Transverse colon (tissue), 4 donors: Measurements from ENCODE around the gene SLC25A17. TPM values are rescaled to one million over a fixed set of nuclear protein-coding genes. Genes with fewer than 3 reads are reported as not detected.

Experiments
- DNase-seq: peaks from one replicate; pipeline ENCODE4 v3.0.0-alpha.2; 2019
- H3K27ac ChIP-seq, 4 donors: fragments of 200-600 bp; sonication (generic); 2 replicates each; pipeline ENCODE4 v1.5.1; 2016 to 2018; ENCODE audit warnings: inconsistent platforms in 4 of 4
- H3K27me3 ChIP-seq: fragments of 200-600 bp; sonication (generic); 2 replicates; pipeline ENCODE4 v1.5.1; 2017; ENCODE audit warnings: inconsistent platforms
- H3K36me3 ChIP-seq, 4 donors: fragments of 200-600 bp; sonication (generic); 2 replicates each; pipeline ENCODE4 v1.5.1; 2017 to 2019; ENCODE audit warnings: inconsistent platforms in 4 of 4
- H3K4me1 ChIP-seq, 4 donors: fragments of 200-600 bp; sonication (generic); 2 replicates each; pipeline ENCODE4 v1.5.1; 2017 to 2020; ENCODE audit warnings: inconsistent platforms in 4 of 4
- H3K4me3 ChIP-seq, 4 donors: fragments of 200-600 bp; sonication (generic); 1 replicate in 1 of 4; 2 replicates in 3 of 4; pipeline versions ENCODE4 v1.5.1 to v1.6.1; 2017 to 2019; ENCODE audit warnings: inconsistent platforms in 4 of 4
- H3K9me3 ChIP-seq, 2 donors: fragments of 200-600 bp; sonication (generic); 2 replicates each; pipeline ENCODE4 v1.5.1; 2017 to 2019; ENCODE audit warnings: inconsistent platforms in 2 of 2
- EP300 ChIP-seq: sonication (generic); formaldehyde crosslinking; IDR thresholded peaks from one replicate; pipeline ENCODE4 v1.6.1; 2017; ENCODE audit warnings: antibody characterized with exemption, low read depth
- POLR2A ChIP-seq: fragments of 450-650 bp; IDR thresholded peaks from one replicate; pipeline ENCODE4 v1.6.1; 2016; ENCODE audit warnings: antibody characterized with exemption, mild to moderate bottlenecking, moderate library complexity
- POLR2AphosphoS5 ChIP-seq, 3 donors: sonication (generic); formaldehyde crosslinking; IDR thresholded peaks; one replicate each; pipeline ENCODE4 v1.6.1; 2016; ENCODE audit warnings: antibody characterized with exemption in 3 of 3
- WGBS, 2 donors: methylation state at CpG; one replicate each; pipeline ENCODE4 v1.1.5; 2018; ENCODE audit warnings: low coverage in 1 of 2; 5-methylcytosine and 5-hydroxymethylcytosine counted together
- in situ Hi-C, 4 donors: fragments of 200-750 bp; cut with MboI; loops; one replicate each; pipeline versions ENCODE4 v1.15.0 to v1.15.1; 2017; ENCODE audit warnings: low sequenced_read_pairs in 3 of 4, low pct_ligation_motif_present in 1 of 4, low pct_unique_long_range_greater_than_20kb in 1 of 4
- intact Hi-C: fragments of 100-400 bp; cut with DNase I; formaldehyde crosslinking; loops from one replicate; pipeline ENCODE4 v1.15.1; 2023; ENCODE audit warnings: low total_unique reads
- total RNA-seq, 4 donors: library from RNA; depleted of rRNA; stranded (reverse); fragments of >200 nt; gene quantifications; one replicate each; pipeline ENCODE4 v1.1.0, GENCODE V29; 2016
- TF ChIP-seq, protein P1 (sequence below), 5 experiments: fragments of 200-600 bp in 3 of 5; fragments of 450-650 bp in 2 of 5; sonication (generic) in 3 of 5; IDR thresholded peaks; 1 replicate in 2 of 5; 2 replicates in 3 of 5; pipeline ENCODE4 v1.5.1; 2016 to 2017; ENCODE audit warnings: antibody characterized with exemption in 5 of 5, inconsistent platforms in 3 of 5, mild to moderate bottlenecking in 2 of 5, moderate library complexity in 1 of 5

The SLC25A17 gene
- total RNA-seq, 4 donors from 2014 or later: 8.0 to 20.2 (median 12.5) TPM

GRCh38 chr22:40862013-40862412 lies 42.9 kb upstream of the SLC25A17 start, which contains the start of gene DNAJB7:
DNAJB7 (minus strand) TSS chr22:40862113; CDS start chr22:40861994, 119 bp downstream.
- intact Hi-C loops: no loop called here
- in situ Hi-C loops: no loop called here
- Histone ChIP-seq H3K36me3 (no peaks in the 10 kb centered on the region), H3K4me1 (peaks cover 4 to 26% (median 9%) of the 10 kb centered on the region in 4 donors), H3K27ac (no peak within 1 kb of the TSS), H3K9me3 (no peaks in the 10 kb centered on the region), H3K27me3 (no peaks in the 10 kb centered on the region), H3K4me3 (no peak within 1 kb of the TSS)
- TF ChIP-seq POLR2AphosphoS5 (IDR thresholded peaks at IDR 0.05): no peak
- no peak for TF ChIP-seq POLR2A
- TF ChIP-seq, protein P1, sequence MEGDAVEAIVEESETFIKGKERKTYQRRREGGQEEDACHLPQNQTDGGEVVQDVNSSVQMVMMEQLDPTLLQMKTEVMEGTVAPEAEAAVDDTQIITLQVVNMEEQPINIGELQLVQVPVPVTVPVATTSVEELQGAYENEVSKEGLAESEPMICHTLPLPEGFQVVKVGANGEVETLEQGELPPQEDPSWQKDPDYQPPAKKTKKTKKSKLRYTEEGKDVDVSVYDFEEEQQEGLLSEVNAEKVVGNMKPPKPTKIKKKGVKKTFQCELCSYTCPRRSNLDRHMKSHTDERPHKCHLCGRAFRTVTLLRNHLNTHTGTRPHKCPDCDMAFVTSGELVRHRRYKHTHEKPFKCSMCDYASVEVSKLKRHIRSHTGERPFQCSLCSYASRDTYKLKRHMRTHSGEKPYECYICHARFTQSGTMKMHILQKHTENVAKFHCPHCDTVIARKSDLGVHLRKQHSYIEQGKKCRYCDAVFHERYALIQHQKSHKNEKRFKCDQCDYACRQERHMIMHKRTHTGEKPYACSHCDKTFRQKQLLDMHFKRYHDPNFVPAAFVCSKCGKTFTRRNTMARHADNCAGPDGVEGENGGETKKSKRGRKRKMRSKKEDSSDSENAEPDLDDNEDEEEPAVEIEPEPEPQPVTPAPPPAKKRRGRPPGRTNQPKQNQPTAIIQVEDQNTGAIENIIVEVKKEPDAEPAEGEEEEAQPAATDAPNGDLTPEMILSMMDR (IDR thresholded peaks at IDR 0.05): no peak
- TF ChIP-seq EP300: no peak
- WGBS, 2 donors: 85 to 100% methylated on average over 1 to 3 of the region's 3 CpGs
- no peak for DNase-seq

DNA sequence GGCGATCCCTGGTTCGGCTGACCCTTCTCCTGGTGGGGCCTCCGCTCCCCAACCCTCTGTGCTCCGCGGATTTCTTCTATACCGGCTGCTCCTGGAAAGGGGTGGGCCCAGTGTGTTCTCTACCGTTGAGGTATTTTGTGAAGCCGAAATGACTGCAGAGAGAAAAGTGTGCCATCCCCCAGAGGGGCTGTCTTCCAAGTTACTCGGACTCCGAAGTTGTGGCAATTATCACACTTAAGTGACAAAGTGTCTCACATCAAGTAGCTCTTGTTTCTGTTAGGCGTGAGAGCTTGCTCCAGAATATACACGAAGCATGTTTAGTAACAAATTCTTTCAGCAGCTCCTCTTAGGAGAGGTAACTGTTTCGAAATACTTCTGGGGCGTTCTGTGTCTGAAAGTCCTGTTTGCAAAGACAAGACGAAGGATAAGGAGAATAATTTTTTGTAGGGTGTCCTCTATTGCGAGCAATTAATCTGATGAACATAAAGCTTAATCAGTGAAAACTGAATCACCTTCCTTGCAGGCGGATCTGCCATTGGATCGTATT lies 38.2 kb upstream of the SLC25A17 start:
- Histone ChIP-seq H3K36me3 (no peaks in the 10 kb centered on the region), H3K4me3 (peak overlapping the region; percentile 71 to 100 (median 88)), H3K27ac (peak overlapping the region; percentile 96 to 99 (median 98)), H3K9me3 (no peaks in the 10 kb centered on the region), H3K27me3 (no peaks in the 10 kb centered on the region), H3K4me1 (peaks cover 36 to 53% (median 39%) of the 10 kb centered on the region in 4 donors)
- 3 to 14% methylated on average over 6 to 18 of the region's 18 CpGs for WGBS, 2 donors
- TF ChIP-seq, protein P1 (IDR thresholded peaks at IDR 0.05): no peak
- TF ChIP-seq POLR2A (no peak), POLR2AphosphoS5 (IDR thresholded peaks at IDR 0.05) (no peak), EP300 (no peak)
- in situ Hi-C loops (no loop called here), intact Hi-C loops (no loop called here)
- DNase-seq: no peak

GRCh38 chr22:40856513-40857308 lies 37.6 kb upstream of the SLC25A17 start, which contains the start of the genes ST13 and XPNPEP3:
ST13 (minus strand) TSS chr22:40856639; CDS start chr22:40856540, 99 bp downstream.
XPNPEP3 (plus strand) TSS chr22:40857148; CDS start chr22:40857182, 34 bp downstream.
- 1% methylated on average over 48 of the region's 63 CpGs; no CpG with 5 or more reads in 1 of the 2 donors for WGBS, 2 donors
- H3K4me3 ChIP-seq: peak within 1 kb of the TSS; percentile 71 to 100 (median 88)
- intact Hi-C loops: no loop called here
- in situ Hi-C loops: no loop called here
- H3K27me3 ChIP-seq: no peaks in the 10 kb centered on the region
- no peaks in the 10 kb centered on the region for H3K9me3 ChIP-seq
- peak within 1 kb of the TSS; percentile 96 to 99 (median 98) for H3K27ac ChIP-seq
- TF ChIP-seq POLR2AphosphoS5 (IDR thresholded peaks at IDR 0.05): peak; percentile 74 to 89 (median 85)
- TF ChIP-seq EP300: no peak
- TF ChIP-seq, protein P1 (IDR thresholded peaks at IDR 0.05): peak in 1 of 5 experiments; percentile 36
- TF ChIP-seq POLR2A: peak; percentile 69
- DNase-seq: peak; percentile 98
- H3K36me3 ChIP-seq: no peaks in the 10 kb centered on the region
- peaks cover 36 to 57% (median 40%) of the 10 kb centered on the region in 4 donors for H3K4me1 ChIP-seq

- DNase-seq: no peak
- Histone ChIP-seq H3K27me3 (no peaks in the 10 kb centered on the region), H3K27ac (peak overlapping the region; percentile 96 to 99 (median 98)), H3K4me3 (peak overlapping the region; percentile 71 to 100 (median 87)), H3K4me1 (peaks cover 36 to 63% (median 40%) of the 10 kb centered on the region in 4 donors), H3K36me3 (no peaks in the 10 kb centered on the region), H3K9me3 (no peaks in the 10 kb centered on the region)
- 0% methylated on average over 3 to 22 of the region's 29 CpGs for WGBS, 2 donors
- in situ Hi-C loops: no loop called here
- intact Hi-C loops: no loop called here
- TF ChIP-seq POLR2A (no peak), EP300 (no peak), POLR2AphosphoS5 (IDR thresholded peaks at IDR 0.05) (no peak)
- TF ChIP-seq, protein P1 (IDR thresholded peaks at IDR 0.05): no peak
Observed at GRCh38 chr22:40855979-40856512, 36.9 kb upstream of the SLC25A17 start.
